Endodermal cell (in vitro differentiated cells): ENCODE results near the gene EYA3. TPM values are rescaled to one million over a fixed set of nuclear protein-coding genes. Genes with fewer than 3 reads are reported as not detected.

Experiments
- DNase-seq: peaks from one replicate; pipeline ENCODE4 v3.0.0-alpha.2; 2017
- H3K27ac ChIP-seq: 2 replicates; pipeline ENCODE4 v1.5.1; 2013; ENCODE audit warnings: mild to moderate bottlenecking, low read depth, low read length, moderate library complexity
- H3K27me3 ChIP-seq: 2 replicates; pipeline ENCODE4 v1.6.1; 2013; ENCODE audit warnings: mild to moderate bottlenecking, low read length, moderate library complexity; ENCODE audit not compliant: insufficient read depth, control insufficient read depth, poor library complexity, severe bottlenecking
- H3K36me3 ChIP-seq: 2 replicates; pipeline ENCODE4 v1.7.0; 2013; ENCODE audit warnings: mild to moderate bottlenecking, low read length, moderate library complexity; ENCODE audit not compliant: control insufficient read depth, insufficient read depth
- H3K4me1 ChIP-seq: one replicate; pipeline ENCODE4 v1.7.0; 2013; ENCODE audit warnings: low read length; ENCODE audit not compliant: control insufficient read depth, insufficient read depth
- H3K4me3 ChIP-seq: 2 replicates; pipeline ENCODE4 v1.5.1; 2013; ENCODE audit warnings: mild to moderate bottlenecking, low read length, moderate library complexity
- H3K9ac ChIP-seq: 2 replicates; pipeline ENCODE4 v1.6.1; 2013; ENCODE audit warnings: mild to moderate bottlenecking, low read length, moderate library complexity; ENCODE audit not compliant: poor library complexity, severe bottlenecking; ENCODE audit errors: extremely low read depth
- H3K9me3 ChIP-seq: 2 replicates; pipeline ENCODE4 v1.6.1; 2013; ENCODE audit warnings: mild to moderate bottlenecking, low read length, moderate library complexity; ENCODE audit not compliant: control insufficient read depth
- H3K27ac Mint-ChIP-seq: 2 replicates; pipeline ENCODE4 v1.8.0; 2020; ENCODE audit warnings: mixed read lengths
- H3K27me3 Mint-ChIP-seq: 2 replicates; pipeline ENCODE4 v1.8.0; 2021; ENCODE audit warnings: mild to moderate bottlenecking, mixed read lengths; ENCODE audit not compliant: insufficient read depth
- H3K36me3 Mint-ChIP-seq: 2 replicates; pipeline ENCODE4 v1.8.0; 2020; ENCODE audit warnings: low read depth, mixed read lengths
- H3K4me1 Mint-ChIP-seq: 2 replicates; pipeline ENCODE4 v1.8.0; 2020; ENCODE audit warnings: mixed read lengths
- H3K4me3 Mint-ChIP-seq: 2 replicates; pipeline ENCODE4 v1.8.0; 2020; ENCODE audit warnings: mild to moderate bottlenecking, moderate library complexity, mixed read lengths
- H3K9me3 Mint-ChIP-seq: 2 replicates; pipeline ENCODE4 v1.8.0; 2020; ENCODE audit warnings: mild to moderate bottlenecking, mixed read lengths
- WGBS, 2 experiments: methylation state at CpG; one replicate each; pipeline versions ENCODE4 v1.1.5 to v1.1.7; 2013; ENCODE audit warnings: missing lambda C conversion rate in 2 of 2, mixed read lengths in 1 of 2; ENCODE audit not compliant: insufficient coverage in 1 of 2, insufficient read length in 1 of 2; 5-methylcytosine and 5-hydroxymethylcytosine counted together
- total RNA-seq, 2 donors: library from RNA; stranded (reverse); fragmentation: NEBNext Ultra II Directional in 1 of 2; extraction: Animal tissue kit (Norgen Biotek cat#: 25700) in 1 of 2; gene quantifications; 2 replicates in 1 of 2; 3 replicates in 1 of 2; pipeline ENCODE4 v1.2.1, GENCODE V29; 2021
- TF ChIP-seq, protein P1 (sequence below): fragments of 200-600 bp; sonication (generic); conservative IDR thresholded peaks from 2 replicates; pipeline ENCODE4 v1.5.0; 2021; ENCODE audit warnings: antibody characterized with exemption, mild to moderate bottlenecking

EYA3 gene
- total RNA-seq, 2 donors from 2014 or later = 29.3 to 32.8 TPM

DNA sequence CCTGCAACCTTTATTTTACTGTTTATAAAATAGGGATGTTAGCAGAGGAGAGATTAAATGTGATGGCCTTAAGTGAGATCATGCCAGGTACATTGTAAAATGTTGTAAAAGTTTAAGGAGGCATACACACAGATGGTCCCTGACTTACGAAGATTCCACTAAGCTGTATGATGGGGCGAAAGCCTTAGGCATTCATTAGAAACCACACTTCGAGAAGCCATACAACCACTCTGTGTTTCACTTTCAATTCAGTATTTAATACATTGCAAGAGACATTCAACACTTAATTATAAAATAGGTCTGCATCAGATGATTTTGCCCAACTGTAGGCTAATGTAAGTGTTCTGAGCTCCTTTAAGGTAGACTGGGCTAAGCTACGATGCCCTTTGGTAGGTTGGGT lies 149.9 kb downstream of the EYA3 start:
- Mint-ChIP-seq H3K9me3 (no peaks in the 10 kb centered on the region), H3K4me1 (peaks cover 29% of the 10 kb centered on the region), H3K27me3 (peaks cover 6% of the 10 kb centered on the region), H3K27ac (no peak overlapping the region), H3K4me3 (no peak overlapping the region), H3K36me3 (peaks cover 3% of the 10 kb centered on the region)
- Histone ChIP-seq H3K27ac (no peak overlapping the region), H3K36me3 (no peaks in the 10 kb centered on the region), H3K4me3 (no peak overlapping the region), H3K27me3 (no peaks in the 10 kb centered on the region), H3K4me1 (no peaks in the 10 kb centered on the region), H3K9me3 (no peaks in the 10 kb centered on the region), H3K9ac (no peak overlapping the region)
- 92% methylated on average over 3 to 4 of the region's 4 CpGs for WGBS, 2 experiments
- no peak for DNase-seq
- TF ChIP-seq, protein P1, sequence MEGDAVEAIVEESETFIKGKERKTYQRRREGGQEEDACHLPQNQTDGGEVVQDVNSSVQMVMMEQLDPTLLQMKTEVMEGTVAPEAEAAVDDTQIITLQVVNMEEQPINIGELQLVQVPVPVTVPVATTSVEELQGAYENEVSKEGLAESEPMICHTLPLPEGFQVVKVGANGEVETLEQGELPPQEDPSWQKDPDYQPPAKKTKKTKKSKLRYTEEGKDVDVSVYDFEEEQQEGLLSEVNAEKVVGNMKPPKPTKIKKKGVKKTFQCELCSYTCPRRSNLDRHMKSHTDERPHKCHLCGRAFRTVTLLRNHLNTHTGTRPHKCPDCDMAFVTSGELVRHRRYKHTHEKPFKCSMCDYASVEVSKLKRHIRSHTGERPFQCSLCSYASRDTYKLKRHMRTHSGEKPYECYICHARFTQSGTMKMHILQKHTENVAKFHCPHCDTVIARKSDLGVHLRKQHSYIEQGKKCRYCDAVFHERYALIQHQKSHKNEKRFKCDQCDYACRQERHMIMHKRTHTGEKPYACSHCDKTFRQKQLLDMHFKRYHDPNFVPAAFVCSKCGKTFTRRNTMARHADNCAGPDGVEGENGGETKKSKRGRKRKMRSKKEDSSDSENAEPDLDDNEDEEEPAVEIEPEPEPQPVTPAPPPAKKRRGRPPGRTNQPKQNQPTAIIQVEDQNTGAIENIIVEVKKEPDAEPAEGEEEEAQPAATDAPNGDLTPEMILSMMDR = no peak

GRCh38 chr1:27937524-27937836 lies 150.9 kb downstream of the EYA3 start:
- no peak for DNase-seq
- Mint-ChIP-seq H3K27me3 (peaks cover 6% of the 10 kb centered on the region), H3K36me3 (peaks cover 3% of the 10 kb centered on the region), H3K4me3 (no peak overlapping the region), H3K9me3 (no peaks in the 10 kb centered on the region), H3K27ac (peak overlapping the region; percentile 44), H3K4me1 (peaks cover 31% of the 10 kb centered on the region)
- no peaks in the 10 kb centered on the region for H3K27me3 ChIP-seq
- H3K9ac ChIP-seq = no peak overlapping the region
- no peaks in the 10 kb centered on the region for H3K36me3 ChIP-seq
- 59% methylated on average over 1 of the region's 1 CpG; no CpG with 5 or more reads in 1 of the 2 experiments for WGBS, 2 experiments
- H3K4me1 ChIP-seq = no peaks in the 10 kb centered on the region
- no peak overlapping the region for H3K4me3 ChIP-seq
- TF ChIP-seq, protein P1 = no peak
- no peak overlapping the region for H3K27ac ChIP-seq
- H3K9me3 ChIP-seq = no peaks in the 10 kb centered on the region

GRCh38 chr1:27936370-27936769 lies 152.0 kb downstream of the EYA3 start:
- H3K36me3 Mint-ChIP-seq = peaks cover 3% of the 10 kb centered on the region
- Histone ChIP-seq H3K27me3 (no peaks in the 10 kb centered on the region), H3K4me3 (no peak overlapping the region), H3K9me3 (no peaks in the 10 kb centered on the region), H3K27ac (no peak overlapping the region), H3K9ac (no peak overlapping the region), H3K4me1 (no peaks in the 10 kb centered on the region), H3K36me3 (no peaks in the 10 kb centered on the region)
- H3K4me1 Mint-ChIP-seq = peaks cover 33% of the 10 kb centered on the region
- WGBS, 2 experiments = 84 to 100% methylated on average over 1 to 5 of the region's 5 CpGs
- DNase-seq = no peak
- H3K27me3 Mint-ChIP-seq = peaks cover 6% of the 10 kb centered on the region
- TF ChIP-seq, protein P1 = no peak
- H3K27ac Mint-ChIP-seq = no peak overlapping the region
- H3K4me3 Mint-ChIP-seq = no peak overlapping the region
- no peaks in the 10 kb centered on the region for H3K9me3 Mint-ChIP-seq
